ENCODE results near the gene ST8SIA6. TPM values are rescaled to one million over a fixed set of nuclear protein-coding genes. Genes with fewer than 3 reads are reported as not detected.

ST8SIA6 gene
- total and polyA plus RNA-seq, 2 experiments from 2014 or later, result 0.79 TPM; not detected in 1

DNA sequence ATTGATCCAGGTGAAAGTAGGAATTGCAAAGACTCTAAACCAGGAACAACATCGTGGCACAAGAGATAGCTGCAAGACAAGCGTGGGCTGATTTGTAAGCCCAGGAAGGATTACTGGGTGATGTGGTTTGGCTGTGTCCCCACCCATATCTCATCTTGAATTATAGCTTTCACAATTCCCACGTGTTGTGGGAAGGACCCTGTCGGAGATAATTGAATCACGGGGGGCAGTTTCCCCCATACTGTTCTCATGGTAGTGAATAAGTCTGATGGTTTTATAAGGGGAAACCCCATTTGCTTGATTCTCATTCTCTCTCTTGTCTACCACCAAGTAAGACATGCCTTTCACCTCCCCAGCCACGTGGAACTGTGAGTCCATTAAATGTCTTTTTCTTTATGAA, 59.5 kb downstream of the ST8SIA6 start:
- DNase-seq (ENCODE audit: low read depth in 1 of 2, low spot score in 1 of 2), result no peak
- Histone ChIP-seq H3K9me3 (ENCODE audit: low read depth) (no peaks in the 10 kb centered on the region), H3K4me1 (ENCODE audit: low read depth) (no peaks in the 10 kb centered on the region), H3K27ac (no peak overlapping the region), H3K27me3 (no peaks in the 10 kb centered on the region), H3K36me3 (no peaks in the 10 kb centered on the region), H3K4me3 (no peak overlapping the region)
- TF ChIP-seq CTCF (IDR thresholded peaks at IDR 0.05; ENCODE audit: low read depth, low read length), result no peak

DNA sequence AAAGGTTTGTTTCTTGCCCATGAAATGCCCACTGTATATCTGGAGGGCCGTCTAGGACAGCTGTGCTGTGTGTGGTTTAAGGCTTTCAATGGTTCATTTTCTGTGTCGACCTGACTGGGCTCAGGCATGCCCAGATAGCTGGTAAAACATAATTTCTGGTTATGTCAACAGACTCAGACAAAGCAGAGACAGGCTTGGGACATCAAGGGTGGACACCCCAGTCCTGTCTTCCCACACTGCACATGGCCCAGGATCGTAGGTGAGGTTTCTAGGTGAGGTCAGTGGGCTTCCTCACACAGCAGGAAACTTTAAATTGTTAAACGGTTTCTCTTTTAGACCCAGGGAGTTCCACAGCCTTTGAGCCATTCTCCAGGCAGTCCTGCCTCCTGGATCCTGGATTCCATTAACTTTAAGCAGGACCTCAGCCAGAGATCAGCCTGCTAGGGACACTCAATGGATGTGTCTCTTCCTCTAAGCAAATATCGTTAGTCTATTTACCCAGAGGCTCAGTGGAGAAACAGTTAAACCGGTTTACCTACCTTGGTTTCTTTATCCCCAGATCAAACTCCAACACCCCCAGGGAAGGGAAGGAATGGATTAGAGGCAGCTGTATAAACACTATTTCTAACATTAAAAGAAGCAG, 66.4 kb downstream of the ST8SIA6 start:
- Histone ChIP-seq H3K4me1 (ENCODE audit: low read depth) (no peaks in the 10 kb centered on the region), H3K4me3 (no peak overlapping the region), H3K27ac (no peak overlapping the region), H3K27me3 (no peaks in the 10 kb centered on the region), H3K36me3 (no peaks in the 10 kb centered on the region), H3K9me3 (ENCODE audit: low read depth) (no peaks in the 10 kb centered on the region)
- no peak for DNase-seq (ENCODE audit: low read depth in 1 of 2, low spot score in 1 of 2)
- TF ChIP-seq CTCF (IDR thresholded peaks at IDR 0.05; ENCODE audit: low read depth, low read length), result no peak

DNA sequence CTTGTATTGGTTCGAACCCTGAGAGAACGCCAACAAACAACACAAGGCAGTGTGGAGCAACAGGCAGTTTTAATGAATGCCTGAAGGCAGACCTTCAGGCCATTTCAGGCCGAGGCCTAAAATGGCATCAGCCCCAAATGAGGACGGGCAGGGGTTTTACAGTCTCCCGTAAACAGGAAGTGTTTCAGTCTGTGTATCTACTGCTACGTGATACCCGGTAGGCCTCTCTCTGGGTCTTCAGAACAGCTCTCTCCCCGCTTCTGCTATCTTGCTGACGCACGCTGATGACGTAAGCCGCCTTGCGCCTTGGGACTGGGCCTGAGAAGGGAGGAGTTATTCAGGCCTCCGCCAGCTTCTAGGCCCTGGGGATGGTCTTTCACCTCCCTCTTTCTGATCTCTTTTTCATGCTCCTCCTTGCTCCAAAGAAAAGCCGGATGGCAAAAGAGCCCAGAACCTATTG, 67.7 kb downstream of the ST8SIA6 start:
- DNase-seq (ENCODE audit: low read depth in 1 of 2, low spot score in 1 of 2), result peak in 1 of 2 donors; percentile 48
- H3K4me1 ChIP-seq (ENCODE audit: low read depth), result no peaks in the 10 kb centered on the region
- H3K9me3 ChIP-seq (ENCODE audit: low read depth), result no peaks in the 10 kb centered on the region
- H3K36me3 ChIP-seq, result no peaks in the 10 kb centered on the region
- no peak overlapping the region for H3K4me3 ChIP-seq
- H3K27me3 ChIP-seq, result no peaks in the 10 kb centered on the region
- H3K27ac ChIP-seq, result no peak overlapping the region
- TF ChIP-seq CTCF (IDR thresholded peaks at IDR 0.05; ENCODE audit: low read depth, low read length), result no peak

- Histone ChIP-seq H3K27me3 (no peaks in the 10 kb centered on the region), H3K4me3 (no peak overlapping the region), H3K9me3 (ENCODE audit: low read depth) (no peaks in the 10 kb centered on the region), H3K4me1 (ENCODE audit: low read depth) (no peaks in the 10 kb centered on the region), H3K27ac (no peak overlapping the region), H3K36me3 (no peaks in the 10 kb centered on the region)
- TF ChIP-seq CTCF (IDR thresholded peaks at IDR 0.05; ENCODE audit: low read depth, low read length), result no peak
- DNase-seq (ENCODE audit: low read depth in 1 of 2, low spot score in 1 of 2), result no peak
Measured at GRCh38 chr10:17386021-17386420, 68.4 kb downstream of the ST8SIA6 start.

- TF ChIP-seq CTCF (IDR thresholded peaks at IDR 0.05; ENCODE audit: low read depth, low read length), result no peak
- Histone ChIP-seq H3K9me3 (ENCODE audit: low read depth) (no peaks in the 10 kb centered on the region), H3K36me3 (no peaks in the 10 kb centered on the region), H3K4me3 (no peak overlapping the region), H3K4me1 (ENCODE audit: low read depth) (no peaks in the 10 kb centered on the region), H3K27ac (no peak overlapping the region), H3K27me3 (no peaks in the 10 kb centered on the region)
- no peak for DNase-seq (ENCODE audit: low read depth in 1 of 2, low spot score in 1 of 2)
Measured at GRCh38 chr10:17385066-17385465, 69.3 kb downstream of the ST8SIA6 start.
